A673 (cell line): ENCODE data around the gene PCDHGA5. TPM values are rescaled to one million over a fixed set of nuclear protein-coding genes. Genes with fewer than 3 reads are reported as not detected.

Experiments
- BruUV-seq: library from RNA; stranded (reverse); fragments of 400-500 nt; replicated peaks from 2 replicates; lab custom pipeline; 2021; lab: Mats Ljungman, UMichigan
- CTCF ChIA-PET: fragments of 300-600 bp; sonication (Branson Sonifier 250); formaldehyde crosslinking; loops from one replicate; lab custom pipeline; 2022; ENCODE audit warnings: antibody characterized with exemption; lab: Charles Lee
- POLR2A ChIA-PET: fragments of 300-600 bp; sonication (Branson Sonifier 250); formaldehyde crosslinking; loops from one replicate; lab custom pipeline; 2022; ENCODE audit warnings: antibody characterized with exemption; ENCODE audit not compliant: low non-redundant PET; lab: Charles Lee
- DNase-seq: peaks from one replicate; pipeline ENCODE4 v3.0.0-alpha.2; 2015; ENCODE audit warnings: low spot score
- H3K27ac ChIP-seq: fragments of 200-600 bp; sonication (generic); 2 replicates; pipeline ENCODE4 v1.5.1; 2016; ENCODE audit warnings: mixed run types, low read depth, mild to moderate bottlenecking, mixed read lengths, antibody characterized with exemption, low read length; ENCODE audit not compliant: poor library complexity, severe bottlenecking
- H3K27me3 ChIP-seq: fragments of 200-600 bp; sonication (generic); replicated peaks from 2 replicates; pipeline ENCODE4 v1.6.1; 2017; ENCODE audit warnings: mixed run types, low read depth, mild to moderate bottlenecking, mixed read lengths, antibody characterized with exemption, low read length; ENCODE audit not compliant: insufficient read depth, poor library complexity
- H3K36me3 ChIP-seq: fragments of 200-600 bp; sonication (generic); 2 replicates; pipeline ENCODE4 v1.6.1; 2016; ENCODE audit warnings: mixed run types, mild to moderate bottlenecking, mixed read lengths, antibody characterized with exemption, low read length; ENCODE audit not compliant: insufficient read depth, poor library complexity, severe bottlenecking
- H3K4me1 ChIP-seq: fragments of 200-600 bp; sonication (generic); 2 replicates; pipeline ENCODE4 v1.6.1; 2017; ENCODE audit warnings: mixed run types, mild to moderate bottlenecking, mixed read lengths, antibody characterized with exemption, low read length; ENCODE audit not compliant: insufficient read depth, poor library complexity, severe bottlenecking
- H3K4me3 ChIP-seq: fragments of 200-600 bp; sonication (generic); 2 replicates; pipeline ENCODE4 v1.5.1; 2016; ENCODE audit warnings: low read depth, mixed run types, mild to moderate bottlenecking, mixed read lengths, low read length; ENCODE audit not compliant: poor library complexity, severe bottlenecking
- H3K9me3 ChIP-seq: fragments of 200-600 bp; sonication (generic); 2 replicates; pipeline ENCODE4 v1.6.1; 2016; ENCODE audit warnings: mixed run types, low read depth, mild to moderate bottlenecking, mixed read lengths, antibody characterized with exemption, low read length; ENCODE audit not compliant: poor library complexity, severe bottlenecking
- CTCF ChIP-seq: fragments of 300-800, 200-600 bp; sonication (generic); conservative IDR thresholded peaks from 2 replicates; pipeline ENCODE4 v1.5.1; 2017; ENCODE audit warnings: low read depth, mild to moderate bottlenecking, antibody characterized with exemption, low read length, moderate library complexity, mixed read lengths
- EZH2 ChIP-seq: fragments of 200-600 bp; sonication (generic); IDR thresholded peaks from 2 replicates; pipeline ENCODE4 v1.6.1; 2017; ENCODE audit warnings: borderline replicate concordance, low read depth, mild to moderate bottlenecking, mixed read lengths, antibody characterized with exemption, low read length; ENCODE audit not compliant: poor library complexity, severe bottlenecking
- intact Hi-C: fragments of 100-400 bp; cut with micrococcal nuclease; formaldehyde crosslinking; loops from one replicate; pipeline ENCODE4 v1.10.0; 2022; ENCODE audit not compliant: unreplicated experiment
- total RNA-seq: library from RNA; stranded (reverse); gene quantifications from 2 replicates; pipeline ENCODE4 v1.2.3, GENCODE V29; 2021

The PCDHGA5 gene
- total RNA-seq, 1 experiment from 2014 or later = 2.6 TPM

GRCh38 chr5:141398608-141399007 is 34.6 kb downstream of the PCDHGA5 start:
- Histone ChIP-seq H3K36me3 (peaks cover 31% of the 10 kb centered on the region), H3K4me1 (no peaks in the 10 kb centered on the region), H3K9me3 (peaks cover 54% of the 10 kb centered on the region), H3K4me3 (no peak overlapping the region), H3K27ac (no peak overlapping the region), H3K27me3 (no peaks in the 10 kb centered on the region)
- intact Hi-C loops = loop anchor here (5.0 kb wide), 1 partner anchor 124 kb away; no protein-coding TSS in a partner anchor
- ChIA-PET CTCF (interaction anchor here (1.5 kb wide), 2 partner anchors 159 to 175 kb away, joined by 5 to 7 read pairs; partner anchors contain the start of gene PCDHB14), POLR2A (no interaction called here)
- DNase-seq = no peak
- TSS peak; percentile 53 for BruUV-seq
- TF ChIP-seq CTCF = no peak
- TF ChIP-seq EZH2 = no peak

DNA sequence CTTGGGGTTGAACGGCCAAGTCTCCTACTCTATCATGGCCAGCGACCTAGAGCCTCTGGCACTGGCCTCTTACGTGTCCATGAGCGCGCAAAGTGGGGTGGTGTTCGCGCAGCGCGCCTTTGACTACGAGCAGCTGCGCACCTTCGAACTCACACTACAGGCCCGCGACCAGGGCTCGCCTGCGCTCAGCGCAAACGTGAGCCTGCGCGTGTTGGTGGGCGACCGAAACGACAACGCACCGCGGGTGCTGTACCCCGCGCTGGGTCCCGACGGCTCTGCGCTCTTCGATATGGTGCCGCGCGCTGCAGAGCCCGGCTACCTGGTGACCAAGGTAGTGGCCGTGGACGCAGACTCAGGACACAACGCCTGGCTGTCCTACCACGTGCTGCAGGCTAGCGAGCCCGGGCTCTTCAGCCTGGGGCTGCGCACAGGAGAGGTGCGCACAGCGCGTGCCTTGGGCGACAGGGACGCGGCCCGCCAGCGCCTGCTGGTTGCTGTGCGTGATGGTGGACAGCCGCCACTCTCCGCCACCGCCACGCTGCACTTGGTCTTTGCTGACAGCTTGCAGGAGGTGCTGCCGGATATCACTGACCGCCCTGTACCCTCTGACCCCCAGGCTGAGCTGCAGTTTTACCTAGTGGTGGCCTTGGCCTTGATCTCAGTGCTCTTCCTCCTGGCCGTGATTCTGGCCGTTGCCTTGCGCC is 35.7 kb downstream of the PCDHGA5 start:
- intact Hi-C loops = loop anchor here (5.0 kb wide), 1 partner anchor 123 kb away; no protein-coding TSS in a partner anchor
- peaks cover 32% of the 10 kb centered on the region for H3K36me3 ChIP-seq
- no peak overlapping the region for H3K27ac ChIP-seq
- CTCF ChIA-PET = no interaction called here
- H3K4me3 ChIP-seq = no peak overlapping the region
- BruUV-seq = no TSS peak
- POLR2A ChIA-PET = no interaction called here
- no peaks in the 10 kb centered on the region for H3K4me1 ChIP-seq
- no peak for DNase-seq
- peaks cover 62% of the 10 kb centered on the region for H3K9me3 ChIP-seq
- no peak for TF ChIP-seq EZH2
- no peaks in the 10 kb centered on the region for H3K27me3 ChIP-seq

- intact Hi-C loops = no loop called here
- TF ChIP-seq EZH2 = no peak
- TF ChIP-seq CTCF = peak; percentile 28; the same call in 1 of the 2 replicates
- Histone ChIP-seq H3K9me3 (peaks cover 81% of the 10 kb centered on the region), H3K4me3 (no peak within 1 kb of the TSS), H3K27ac (no peak within 1 kb of the TSS), H3K27me3 (no peaks in the 10 kb centered on the region), H3K4me1 (no peaks in the 10 kb centered on the region), H3K36me3 (peaks cover 44% of the 10 kb centered on the region)
- CTCF ChIA-PET = no interaction called here
- POLR2A ChIA-PET = no interaction called here
- no TSS peak for BruUV-seq
- peak; percentile 25 for DNase-seq
Observed at GRCh38 chr5:141402553-141403243, 38.7 kb downstream of the PCDHGA5 start, which contains the start of gene PCDHGA9. TSS of gene PCDHGA9 (plus strand) at chr5:141402778. CDS start at chr5:141402953, 175 bp downstream.
